Common myeloid progenitor, CD34-positive (primary cell): ENCODE measurements around the gene POP7.
A peak's percentile ranks its signal among the peaks of the same experiment; 100 is the strongest.

ENCODE experiments used
- CTCF ChIA-PET: fragments of 350-600 bp; sonication (Branson Sonifier 250); formaldehyde crosslinking; loops from one replicate; lab custom pipeline; 2021; ENCODE audit warnings: antibody characterized with exemption; lab: Charles Lee
- POLR2A ChIA-PET: fragments of 350-600 bp; sonication (Branson Sonifier 250); formaldehyde crosslinking; loops from one replicate; lab custom pipeline; 2021; ENCODE audit warnings: antibody characterized with exemption; lab: Charles Lee
- DNase-seq, 3 donors: peaks; one replicate each; pipeline versions ENCODE4 v3.0.0 to v3.0.0-alpha.2; 2013
- H3K27ac ChIP-seq, 2 experiments: 1 replicate in 1 of 2; 2 replicates in 1 of 2; pipeline ENCODE4 v1.7.0; 2013; ENCODE audit warnings: inconsistent platforms in 2 of 2, low read length in 2 of 2, mild to moderate bottlenecking in 2 of 2, low read depth in 1 of 2, moderate library complexity in 1 of 2; ENCODE audit not compliant: severe bottlenecking in 2 of 2, insufficient read depth in 1 of 2, poor library complexity in 1 of 2
- H3K27me3 ChIP-seq, 5 experiments: replicated peaks in 2 of 5; 1 replicate in 3 of 5; 2 replicates in 2 of 5; pipeline versions ENCODE4 v1.6.1 to v1.7.0; 2013; ENCODE audit warnings: low read length in 4 of 5, mild to moderate bottlenecking in 2 of 5, moderate library complexity in 2 of 5, inconsistent platforms in 1 of 5; ENCODE audit not compliant: insufficient read depth in 5 of 5, control insufficient read depth in 4 of 5
- H3K36me3 ChIP-seq, 4 experiments: 1 replicate in 2 of 4; 2 replicates in 2 of 4; pipeline versions ENCODE4 v1.6.1 to v1.7.0; 2013; ENCODE audit warnings: low read length in 3 of 4, control low read depth in 1 of 4, mild to moderate bottlenecking in 1 of 4; ENCODE audit not compliant: control insufficient read depth in 4 of 4, insufficient read depth in 4 of 4
- H3K4me1 ChIP-seq, 4 experiments: 1 replicate in 3 of 4; 2 replicates in 1 of 4; pipeline versions ENCODE4 v1.6.1 to v1.7.1; 2013; ENCODE audit warnings: low read length in 3 of 4, mild to moderate bottlenecking in 3 of 4, control low read depth in 1 of 4, inconsistent platforms in 1 of 4, moderate library complexity in 1 of 4; ENCODE audit not compliant: control insufficient read depth in 4 of 4, insufficient read depth in 4 of 4; ENCODE audit errors: control extremely low read depth in 1 of 4
- H3K4me3 ChIP-seq, 7 experiments: 1 replicate in 4 of 7; 2 replicates in 3 of 7; pipeline versions ENCODE4 v1.5.1 to v1.7.0; 2013; ENCODE audit warnings: mild to moderate bottlenecking in 7 of 7, low read length in 6 of 7, moderate library complexity in 6 of 7, inconsistent platforms in 2 of 7, low read depth in 2 of 7, control low read depth in 1 of 7; ENCODE audit not compliant: insufficient read depth in 4 of 7, control insufficient read depth in 1 of 7; ENCODE audit errors: extremely low read depth in 1 of 7
- H3K9me3 ChIP-seq, 5 experiments: 1 replicate in 4 of 5; 2 replicates in 1 of 5; pipeline versions ENCODE4 v1.6.1 to v1.7.1; 2013; ENCODE audit warnings: low read length in 4 of 5, mild to moderate bottlenecking in 2 of 5, inconsistent platforms in 1 of 5, low read depth in 1 of 5, moderate library complexity in 1 of 5; ENCODE audit not compliant: control insufficient read depth in 4 of 5, insufficient read depth in 2 of 5; ENCODE audit errors: control extremely low read depth in 1 of 5
- WGBS: methylation state at CpG from one replicate; pipeline ENCODE4 v1.1.5; 2013; ENCODE audit not compliant: insufficient coverage; 5-methylcytosine and 5-hydroxymethylcytosine counted together

The POP7 gene

GRCh38 chr7:100687261-100687660 is 18.7 kb upstream of the POP7 start:
- POLR2A ChIA-PET = no interaction called here
- Histone ChIP-seq H3K27me3 (no peaks in the 10 kb centered on the region), H3K4me3 (no peak overlapping the region), H3K27ac (peak overlapping the region in 1 of 2 experiments; percentile 25), H3K36me3 (peaks cover 11 to 86% (median 48%) of the 10 kb centered on the region in 4 experiments), H3K4me1 (peaks cover 5 to 17% (median 15%) of the 10 kb centered on the region in 4 experiments), H3K9me3 (no peaks in the 10 kb centered on the region)
- CTCF ChIA-PET = interaction anchor here (1.0 to 8.7 kb wide), 5 partner anchors 10 to 207 kb away, joined by 3 to 80 read pairs (median 55); partner anchors contain the start of genes MOSPD3 and POP7
- DNase-seq = no peak
- 91% methylated on average over 20 of the region's 22 CpGs for WGBS

- WGBS = 95% methylated on average over 21 of the region's 25 CpGs
- Histone ChIP-seq H3K9me3 (no peaks in the 10 kb centered on the region), H3K27ac (no peak overlapping the region), H3K4me3 (no peak overlapping the region), H3K4me1 (peaks cover 11 to 22% (median 21%) of the 10 kb centered on the region in 4 experiments), H3K27me3 (no peaks in the 10 kb centered on the region), H3K36me3 (peaks cover 11 to 80% (median 43%) of the 10 kb centered on the region in 4 experiments)
- POLR2A ChIA-PET = no interaction called here
- CTCF ChIA-PET = interaction anchor here (1.6 to 8.7 kb wide), 4 partner anchors 10 to 73 kb away, joined by 4 to 80 read pairs (median 64); partner anchors contain the start of genes MOSPD3 and POP7
- no peak for DNase-seq
These were observed 18.1 kb upstream of the POP7 start for GRCh38 chr7:100687751-100688300.

- POLR2A ChIA-PET = no interaction called here
- Histone ChIP-seq H3K9me3 (no peaks in the 10 kb centered on the region), H3K4me1 (peaks cover 11 to 28% (median 27%) of the 10 kb centered on the region in 4 experiments), H3K27ac (peak overlapping the region in 1 of 2 experiments; percentile 34), H3K36me3 (peaks cover 11 to 75% (median 40%) of the 10 kb centered on the region in 4 experiments), H3K4me3 (no peak overlapping the region), H3K27me3 (no peaks in the 10 kb centered on the region)
- 89% methylated on average over 10 of the region's 16 CpGs for WGBS
- CTCF ChIA-PET = interaction anchor here (1.3 to 8.7 kb wide), 5 partner anchors 11 to 74 kb away, joined by 3 to 80 read pairs (median 55); partner anchors contain the start of gene MOSPD3
- no peak for DNase-seq
These were observed 17.5 kb upstream of the POP7 start for GRCh38 chr7:100688326-100688860.

GRCh38 chr7:100689230-100690135 is 16.4 kb upstream of the POP7 start:
- H3K9me3 ChIP-seq = no peaks in the 10 kb centered on the region
- peaks cover 11 to 29% (median 28%) of the 10 kb centered on the region in 4 experiments for H3K4me1 ChIP-seq
- peak overlapping the region; percentile 2 to 16 for H3K27ac ChIP-seq
- CTCF ChIA-PET = interaction anchor here (0.8 to 8.7 kb wide), 11 partner anchors 12 to 244 kb away, joined by 3 to 80 read pairs (median 21); partner anchors contain the start of genes MOSPD3 and POP7
- no peak overlapping the region for H3K4me3 ChIP-seq
- H3K27me3 ChIP-seq = no peaks in the 10 kb centered on the region
- POLR2A ChIA-PET = interaction anchor here (0.6 to 0.7 kb wide), 2 partner anchors 10 to 46 kb away, joined by 3 read pairs; no protein-coding TSS in a partner anchor
- peaks cover 11 to 64% (median 33%) of the 10 kb centered on the region in 4 experiments for H3K36me3 ChIP-seq
- DNase-seq = peak in 1 of 3 donors; percentile 21
- 93% methylated on average over 15 of the region's 18 CpGs for WGBS

- WGBS = 57% methylated on average over 15 of the region's 28 CpGs
- ChIA-PET CTCF (interaction anchor here (0.6 to 8.7 kb wide), 26 partner anchors 8 to 232 kb away, joined by 3 to 80 read pairs (median 4); partner anchors contain the start of genes ACTL6B, MOSPD3 and POP7), POLR2A (no interaction called here)
- Histone ChIP-seq H3K4me3 (peak overlapping the region in 5 of 7 experiments; percentile 47 to 94 (median 85)), H3K9me3 (no peaks in the 10 kb centered on the region), H3K4me1 (peaks cover 11 to 35% (median 31%) of the 10 kb centered on the region in 4 experiments), H3K36me3 (peaks cover 0 to 39% (median 17%) of the 10 kb centered on the region in 4 experiments), H3K27ac (no peak overlapping the region), H3K27me3 (peaks cover 0 to 2% (median 0%) of the 10 kb centered on the region in 5 experiments)
- peak; percentile 74 to 86 (median 81) for DNase-seq
These were observed 14.0 kb upstream of the POP7 start for GRCh38 chr7:100691676-100692577.

- Histone ChIP-seq H3K4me1 (peaks cover 11 to 35% (median 31%) of the 10 kb centered on the region in 4 experiments), H3K36me3 (peaks cover 0 to 34% (median 13%) of the 10 kb centered on the region in 4 experiments), H3K27ac (peak overlapping the region in 1 of 2 experiments; percentile 81), H3K9me3 (no peaks in the 10 kb centered on the region), H3K4me3 (peak overlapping the region in 6 of 7 experiments; percentile 75 to 94 (median 84)), H3K27me3 (peaks cover 0 to 2% (median 0%) of the 10 kb centered on the region in 5 experiments)
- DNase-seq = no peak
- ChIA-PET POLR2A (no interaction called here), CTCF (interaction anchor here (0.8 to 8.7 kb wide), 21 partner anchors 9 to 229 kb away, joined by 3 to 80 read pairs (median 5); partner anchors contain the start of genes MOSPD3, POP7 and SPACDR)
- 77% methylated on average over 4 of the region's 6 CpGs for WGBS
These were observed 13.4 kb upstream of the POP7 start for GRCh38 chr7:100692578-100692961.
